SH-SY5Y (cell line): ENCODE data around the gene AIFM3.

Source experiments
- GATA2 ChIP-seq: IDR thresholded peaks from 2 replicates; pipeline ENCODE4 v1.6.1; 2011; ENCODE audit warnings: mild to moderate bottlenecking, low read depth, low read length
- GATA3 ChIP-seq: IDR thresholded peaks from 2 replicates; pipeline ENCODE4 v1.6.1; 2011; ENCODE audit warnings: low read depth, mild to moderate bottlenecking, low read length, moderate library complexity

Gene AIFM3

DNA sequence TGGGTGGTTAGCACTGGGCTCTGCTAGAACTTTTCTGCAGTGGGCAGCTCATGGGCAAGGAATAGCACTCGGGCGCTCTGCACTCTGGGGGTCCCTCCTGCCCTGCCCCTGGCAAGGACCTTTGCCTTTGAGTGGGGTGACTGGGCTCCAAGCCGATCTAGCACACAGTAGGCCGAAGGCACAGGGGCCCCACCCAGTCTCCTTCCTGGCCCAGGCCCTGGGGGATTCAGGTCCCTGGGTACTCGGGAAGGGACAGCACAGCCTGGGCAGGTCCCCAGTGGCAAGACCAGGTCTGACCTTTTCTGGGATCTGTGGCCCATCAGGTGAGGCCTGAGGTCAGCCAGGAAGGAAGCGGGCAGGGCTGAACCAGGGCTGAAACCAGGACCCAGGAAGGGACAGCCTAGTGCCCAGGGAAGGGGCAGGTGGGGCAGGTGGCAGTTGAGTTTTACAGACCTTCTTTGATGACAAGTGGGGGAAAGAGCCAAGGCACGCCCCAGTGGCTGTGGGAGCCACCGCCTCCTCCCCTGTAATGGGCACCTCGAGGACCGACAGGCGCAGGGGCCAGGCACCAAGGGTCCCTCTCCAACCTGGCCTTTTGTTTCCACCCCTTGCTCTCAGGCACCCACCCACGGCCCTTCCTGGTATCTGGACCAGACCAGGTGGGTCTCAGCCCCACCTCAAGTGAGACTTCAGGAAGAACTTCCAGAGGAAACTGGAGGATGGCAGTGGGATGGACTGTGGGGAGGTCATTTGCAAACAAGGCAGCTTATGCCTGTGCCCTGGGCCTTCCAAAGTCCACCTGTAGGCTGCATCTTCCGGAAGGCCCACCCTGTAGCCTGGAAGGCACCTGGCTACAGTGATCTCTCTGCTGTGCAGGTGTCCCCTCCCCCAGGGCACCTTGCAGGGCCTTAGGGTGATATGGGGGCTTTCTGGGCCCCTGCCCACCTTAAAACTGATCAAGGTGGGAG, 883 bp upstream of the AIFM3 start:
- no peak for TF ChIP-seq GATA2
- no peak for TF ChIP-seq GATA3

DNA sequence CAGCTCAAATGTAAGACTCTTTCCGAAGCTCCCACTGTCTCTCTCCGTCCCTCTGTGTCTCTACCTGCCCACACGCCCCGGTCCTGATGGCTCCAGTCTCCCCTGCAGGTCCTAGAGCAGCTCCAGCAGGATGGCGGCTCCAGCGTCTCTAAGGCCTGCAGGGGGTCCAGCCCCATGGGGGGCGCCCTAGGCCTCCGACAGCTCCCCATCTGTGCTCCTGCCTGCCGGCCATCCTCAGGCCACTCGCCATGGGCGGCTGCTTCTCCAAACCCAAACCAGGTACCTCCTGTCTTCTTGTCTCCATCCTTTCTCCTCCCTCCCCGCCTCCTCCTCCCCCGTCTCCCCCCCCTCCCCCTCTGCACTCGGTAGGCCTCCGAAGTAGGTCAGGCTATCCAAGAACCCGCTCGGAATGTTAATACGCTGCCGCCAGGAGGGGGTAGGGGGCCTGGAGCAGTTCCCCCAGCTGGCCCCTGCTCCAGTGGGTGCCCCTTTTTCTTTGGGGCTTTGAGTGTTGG, 699 bp downstream of the AIFM3 start:
- no peak for TF ChIP-seq GATA2
- TF ChIP-seq GATA3 = no peak

DNA sequence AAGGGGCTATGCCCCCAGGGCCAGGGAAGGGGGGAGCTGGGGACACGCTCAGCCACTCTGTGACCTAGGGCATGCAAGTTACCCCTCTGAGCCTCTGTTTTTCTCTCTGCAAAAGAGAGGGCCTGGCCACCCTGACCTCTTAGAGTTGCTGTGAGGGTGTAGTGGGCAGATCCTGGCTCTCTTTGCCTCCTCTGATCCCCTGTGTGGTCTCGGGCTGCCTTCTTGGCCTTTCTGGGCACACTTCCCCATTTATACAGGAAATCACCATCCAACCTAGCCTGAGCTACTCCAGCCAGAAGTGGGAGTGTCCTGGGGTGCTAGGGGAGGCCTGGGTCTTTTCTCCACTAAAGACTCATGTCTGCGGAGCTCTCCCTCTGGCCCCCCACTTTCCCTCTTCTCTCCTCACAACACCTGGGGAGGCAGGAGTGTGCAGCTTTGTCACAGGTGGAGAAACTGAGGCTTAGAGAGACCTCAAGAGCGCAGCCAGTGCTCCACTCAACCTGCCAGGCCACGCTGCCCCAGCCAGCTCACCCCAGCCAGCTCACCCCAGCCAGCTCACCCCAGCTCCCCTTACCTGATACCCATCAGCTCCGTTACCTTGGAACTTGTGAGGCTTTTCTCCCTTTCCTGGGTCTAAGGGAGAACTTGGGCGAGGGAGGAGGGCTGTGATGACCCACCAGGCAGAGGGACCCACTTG, 1.4 kb downstream of the AIFM3 start:
- TF ChIP-seq GATA2 (no peak), GATA3 (no peak)

DNA sequence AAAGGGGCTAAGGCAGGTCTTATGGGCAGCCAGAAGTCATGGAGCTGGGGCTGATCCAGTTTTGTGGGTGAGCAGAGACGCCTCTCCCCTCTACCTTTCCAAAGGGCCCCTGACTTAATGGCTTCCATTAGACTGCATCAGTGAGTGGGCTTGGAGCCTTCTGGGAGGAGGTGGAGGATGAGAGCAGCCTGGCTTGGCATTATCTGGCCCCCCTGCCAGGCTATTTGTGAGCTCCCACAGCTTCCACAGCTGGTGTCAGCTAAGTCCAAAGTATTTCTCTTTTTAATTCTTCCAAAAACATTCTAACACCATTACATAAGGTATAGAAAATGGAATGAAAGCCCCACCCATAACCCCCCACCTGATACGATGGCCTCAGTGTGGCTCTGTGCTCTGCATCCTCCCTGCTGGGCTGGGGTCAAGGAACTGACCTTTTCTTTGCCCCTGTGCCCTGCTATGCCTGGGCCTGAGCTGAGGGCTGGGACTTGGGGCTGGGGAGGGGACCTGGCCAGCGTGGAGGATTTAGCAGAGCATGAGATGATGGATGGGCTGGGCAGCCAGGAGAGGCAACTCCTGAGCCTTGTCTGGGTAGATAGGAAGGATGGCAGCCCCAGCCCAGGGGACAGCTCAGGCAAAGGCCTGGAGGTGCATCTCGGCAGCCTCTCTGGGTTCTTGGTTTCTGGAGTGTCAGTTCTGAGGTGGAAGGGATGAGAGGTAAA, 4.0 kb downstream of the AIFM3 start:
- TF ChIP-seq GATA3 (no peak), GATA2 (no peak)

DNA sequence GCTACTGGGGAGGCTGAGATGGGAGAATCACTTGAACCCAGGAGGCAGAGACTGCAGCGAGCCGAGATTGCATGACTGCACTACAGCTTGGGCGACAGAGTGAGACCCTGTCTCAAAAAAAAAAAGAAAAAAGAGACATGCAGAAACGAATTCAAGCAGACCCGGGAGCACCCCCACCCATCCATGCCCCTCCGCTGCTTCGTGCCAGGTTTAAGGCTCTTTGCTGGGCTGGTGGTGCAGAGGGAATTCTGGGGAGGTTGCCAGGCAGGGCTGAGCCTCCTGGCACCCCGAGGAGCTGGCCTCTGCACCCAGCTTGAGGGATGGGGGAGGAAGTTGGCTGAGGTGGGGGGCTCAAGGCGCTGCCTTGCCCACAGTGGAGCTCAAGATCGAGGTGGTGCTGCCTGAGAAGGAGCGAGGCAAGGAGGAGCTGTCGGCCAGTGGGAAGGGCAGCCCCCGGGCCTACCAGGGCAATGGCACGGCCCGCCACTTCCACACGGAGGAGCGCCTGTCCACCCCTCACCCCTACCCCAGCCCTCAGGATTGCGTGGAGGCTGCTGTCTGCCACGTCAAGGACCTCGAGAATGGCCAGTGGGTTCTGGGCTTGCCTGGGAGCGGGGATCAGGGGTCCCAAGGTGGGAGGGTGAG, 6.0 kb downstream of the AIFM3 start:
- TF ChIP-seq GATA2 (no peak), GATA3 (no peak)

DNA sequence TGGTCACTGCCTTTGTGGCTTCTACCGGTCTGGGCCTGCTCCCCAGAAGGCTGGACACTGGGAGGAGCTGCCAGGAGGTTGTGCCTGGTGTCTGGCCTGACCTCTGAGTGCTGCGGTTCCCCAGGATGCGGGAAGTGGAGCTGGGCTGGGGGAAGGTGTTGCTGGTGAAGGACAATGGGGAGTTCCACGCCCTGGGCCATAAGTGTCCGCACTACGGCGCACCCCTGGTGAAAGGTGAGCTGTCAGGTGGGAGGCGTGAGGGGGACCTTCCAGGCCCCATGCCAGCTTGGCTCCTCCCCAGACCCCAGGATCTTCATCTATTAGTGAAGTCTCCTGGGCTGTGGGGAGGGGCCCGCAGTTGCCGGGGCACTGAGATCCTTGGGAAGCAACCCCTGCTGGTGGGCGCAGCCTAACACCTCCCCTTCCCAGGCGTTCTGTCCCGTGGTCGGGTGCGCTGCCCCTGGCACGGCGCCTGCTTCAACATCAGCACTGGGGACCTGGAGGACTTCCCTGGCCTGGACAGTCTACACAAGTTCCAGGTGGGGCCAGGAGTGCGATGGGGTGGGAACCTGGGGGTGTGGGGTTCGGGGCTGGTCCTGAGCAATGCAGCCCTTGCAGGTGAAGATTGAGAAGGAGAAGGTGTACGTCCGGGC, 6.7 kb downstream of the AIFM3 start:
- TF ChIP-seq GATA3 (no peak), GATA2 (no peak)

DNA sequence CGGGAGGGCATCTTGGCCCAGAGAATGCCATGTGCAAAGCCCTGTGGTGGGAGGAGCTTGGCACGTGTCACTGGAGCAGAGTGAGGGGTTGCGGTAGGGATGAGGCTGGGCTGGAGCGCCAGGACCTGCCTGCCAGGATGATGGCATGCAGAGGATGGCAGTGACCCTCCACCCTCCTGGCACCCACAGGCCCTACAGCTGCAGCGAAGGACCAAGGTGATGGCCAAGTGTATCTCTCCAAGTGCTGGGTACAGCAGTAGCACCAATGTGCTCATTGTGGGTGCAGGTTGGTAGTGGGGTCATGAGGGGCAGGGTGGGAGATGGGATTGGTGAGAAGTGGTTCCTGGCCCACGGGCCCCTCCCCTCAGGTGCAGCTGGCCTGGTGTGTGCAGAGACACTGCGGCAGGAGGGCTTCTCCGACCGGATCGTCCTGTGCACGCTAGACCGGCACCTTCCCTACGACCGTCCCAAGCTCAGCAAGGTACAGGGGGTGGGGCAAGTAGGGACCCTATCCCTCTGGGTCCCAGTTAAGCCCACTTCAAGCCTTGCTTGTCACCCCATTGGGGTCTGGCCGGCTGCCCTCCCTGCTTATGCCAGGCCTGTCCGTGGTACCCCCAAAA, 7.4 kb downstream of the AIFM3 start:
- TF ChIP-seq GATA2 (no peak), GATA3 (no peak)

DNA sequence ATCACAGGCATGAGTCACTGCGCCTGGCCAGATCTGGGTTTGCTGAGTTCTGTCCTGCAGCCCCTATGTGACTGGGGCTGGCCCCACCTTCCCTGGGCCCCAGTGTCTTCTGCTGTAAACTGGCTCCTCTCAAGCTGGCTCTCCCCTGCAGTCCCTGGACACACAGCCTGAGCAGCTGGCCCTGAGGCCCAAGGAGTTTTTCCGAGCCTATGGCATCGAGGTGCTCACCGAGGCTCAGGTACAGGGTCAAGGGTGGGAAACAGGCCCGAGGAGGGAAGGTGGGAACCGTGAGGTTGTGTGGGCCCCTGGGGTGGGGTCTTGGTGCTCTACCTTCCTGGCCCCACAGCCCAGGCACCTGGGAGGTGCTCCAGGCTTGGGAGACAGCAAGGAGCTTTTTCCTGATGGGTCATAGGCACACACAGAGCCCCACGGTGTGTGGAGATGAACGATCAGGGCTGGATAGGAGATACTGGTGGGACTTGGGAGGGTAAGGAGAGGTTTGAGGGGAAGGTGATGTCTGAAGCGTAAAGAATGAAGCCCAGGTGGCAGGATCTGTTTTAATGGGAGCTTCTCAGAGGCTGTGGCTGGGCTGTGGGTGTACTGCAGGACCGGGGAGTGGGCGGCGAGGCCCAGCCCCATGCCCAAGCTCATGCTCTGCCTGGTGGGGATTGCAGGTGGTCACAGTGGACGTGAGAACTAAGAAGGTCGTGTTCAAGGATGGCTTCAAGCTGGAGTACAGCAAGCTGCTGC, 8.7 kb downstream of the AIFM3 start:
- TF ChIP-seq GATA3 = no peak
- TF ChIP-seq GATA2 = no peak

DNA sequence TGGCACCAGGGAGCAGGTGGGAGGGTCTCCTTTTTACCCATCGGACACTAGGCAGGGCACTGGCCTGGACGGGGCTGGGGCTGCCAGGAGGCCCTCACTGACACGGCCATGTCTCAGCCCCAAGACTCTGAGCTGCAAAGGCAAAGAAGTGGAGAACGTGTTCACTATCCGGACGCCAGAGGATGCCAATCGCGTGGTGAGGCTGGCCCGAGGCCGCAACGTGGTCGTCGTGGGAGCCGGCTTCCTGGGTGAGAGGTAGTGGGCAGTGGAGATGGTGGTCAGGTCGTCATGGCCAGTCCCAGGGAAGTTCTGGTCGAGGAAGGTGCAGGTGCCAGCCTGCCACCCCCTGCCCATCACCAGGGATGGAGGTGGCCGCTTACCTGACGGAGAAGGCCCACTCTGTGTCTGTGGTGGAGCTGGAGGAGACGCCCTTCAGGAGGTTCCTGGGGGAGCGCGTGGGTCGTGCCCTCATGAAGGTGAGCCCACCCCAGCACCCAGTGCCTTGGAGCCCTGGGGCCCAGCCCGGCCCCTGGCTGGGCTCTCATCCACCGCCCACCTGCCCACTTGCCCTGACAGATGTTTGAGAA, 9.3 kb downstream of the AIFM3 start:
- TF ChIP-seq GATA2 (no peak), GATA3 (no peak)

DNA sequence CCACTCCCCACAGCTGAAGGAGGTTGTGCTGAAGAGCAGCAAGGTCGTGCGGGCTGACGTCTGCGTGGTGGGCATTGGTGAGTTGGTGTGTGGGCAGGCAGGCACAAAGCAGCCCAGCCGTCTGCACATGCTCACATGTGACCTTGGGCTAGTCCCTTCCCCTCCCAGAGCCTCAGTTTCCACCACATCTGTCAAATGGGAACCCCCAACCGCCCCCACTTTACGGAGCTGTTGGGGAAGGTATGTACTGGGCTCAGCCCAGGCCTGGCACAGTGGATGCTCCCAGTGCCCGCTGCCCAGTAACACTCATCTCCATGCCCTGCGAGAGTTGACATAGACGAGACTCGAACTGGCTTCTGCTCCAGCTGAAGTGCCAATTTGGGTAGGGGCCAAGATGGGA, 10.0 kb downstream of the AIFM3 start:
- TF ChIP-seq GATA3 = no peak
- no peak for TF ChIP-seq GATA2

DNA sequence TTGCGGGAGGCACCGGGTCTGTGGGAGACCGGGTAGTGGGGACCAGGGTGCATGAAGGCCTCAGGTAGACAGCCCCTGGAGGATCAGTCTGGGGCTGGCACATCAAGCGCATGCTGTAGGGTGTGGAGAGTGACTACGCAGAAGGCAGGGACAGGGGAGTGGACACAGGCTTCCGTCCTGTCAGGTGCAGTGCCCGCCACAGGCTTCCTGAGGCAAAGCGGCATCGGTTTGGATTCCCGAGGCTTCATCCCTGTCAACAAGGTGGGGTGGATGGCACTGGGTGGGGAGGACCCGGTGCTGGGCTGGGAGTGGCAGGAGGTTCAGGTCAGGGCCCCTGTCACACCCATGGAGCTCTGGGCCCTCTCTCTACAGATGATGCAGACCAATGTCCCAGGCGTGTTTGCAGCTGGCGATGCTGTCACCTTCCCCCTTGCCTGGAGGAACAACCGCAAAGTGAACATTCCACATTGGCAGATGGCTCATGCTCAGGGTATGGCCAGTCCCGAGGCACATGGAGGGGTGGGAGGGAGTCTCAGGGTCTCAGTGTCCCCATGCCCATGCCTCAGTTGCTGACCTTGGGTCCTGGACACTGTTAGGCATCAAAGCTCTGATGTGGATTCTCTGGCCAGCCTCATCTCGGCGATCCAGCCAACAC, 10.6 kb downstream of the AIFM3 start:
- TF ChIP-seq GATA2 (no peak), GATA3 (no peak)
